BJ (cell line): ENCODE measurements around the gene HSD17B1. TPM values are rescaled to one million over a fixed set of nuclear protein-coding genes. Genes with fewer than 3 reads are reported as not detected.

ENCODE experiments used
- CTCF ChIA-PET: fragments of 350-600 bp; formaldehyde crosslinking; extraction: SDS; loops from one replicate; lab custom pipeline; 2021; ENCODE audit warnings: antibody characterized with exemption, inconsistent platforms; lab: Yijun Ruan, JAX
- POLR2A ChIA-PET: fragments of 300-600 bp; sonication (Branson Sonifier 250); formaldehyde crosslinking; extraction: SDS; loops from one replicate; lab custom pipeline; 2021; ENCODE audit warnings: antibody characterized with exemption; lab: Charles Lee
- DNase-seq: peaks from one replicate; pipeline ENCODE4 v3.0.0-alpha.2; 2011; ENCODE audit warnings: low read depth
- H3K27me3 ChIP-seq: 2 replicates; pipeline ENCODE4 v1.6.0; 2011; ENCODE audit warnings: low read length; ENCODE audit not compliant: control insufficient read depth, insufficient read depth
- H3K36me3 ChIP-seq: 2 replicates; pipeline ENCODE4 v1.5.1; 2011; ENCODE audit warnings: low read length; ENCODE audit not compliant: control insufficient read depth, insufficient read depth
- H3K4me3 ChIP-seq: 2 replicates; pipeline ENCODE4 v1.5.1; 2011; ENCODE audit warnings: low read depth, mild to moderate bottlenecking, control low read depth, low read length
- CTCF ChIP-seq: IDR thresholded peaks from 2 replicates; pipeline ENCODE4 v1.5.1; 2011; ENCODE audit warnings: low read depth, mild to moderate bottlenecking, control low read depth, inconsistent platforms, low read length, moderate library complexity; ENCODE audit not compliant: insufficient read depth
- polyA plus RNA-seq: library from polyadenylated mRNA; depleted of rRNA; stranded (reverse); fragments of >200 nt; gene quantifications from 2 replicates; pipeline ENCODE4 v1.2.3, GENCODE V29; 2011

Gene HSD17B1
- polyA plus RNA-seq, 1 experiment: 0.49 TPM

- Histone ChIP-seq H3K36me3 (peaks cover 14% of the 10 kb centered on the region), H3K4me3 (no peak overlapping the region), H3K27me3 (no peaks in the 10 kb centered on the region)
- no peak for DNase-seq
- no peak for TF ChIP-seq CTCF
- ChIA-PET CTCF (interaction anchor here (0.7 to 1.1 kb wide), 3 partner anchors 8 to 10 kb away, joined by 3 to 6 read pairs (median 4); no protein-coding TSS in a partner anchor), POLR2A (no interaction called here)
Measured at GRCh38 chr17:42509841-42510240, 42.9 kb upstream of the HSD17B1 start.

GRCh38 chr17:42512246-42512645 is 40.5 kb upstream of the HSD17B1 start:
- peaks cover 14% of the 10 kb centered on the region for H3K36me3 ChIP-seq
- ChIA-PET POLR2A (no interaction called here), CTCF (interaction anchor here (1.3 to 1.7 kb wide), 3 partner anchors 12 to 84 kb away, joined by 4 read pairs; no protein-coding TSS in a partner anchor)
- DNase-seq: no peak
- TF ChIP-seq CTCF: no peak
- no peaks in the 10 kb centered on the region for H3K27me3 ChIP-seq
- H3K4me3 ChIP-seq: no peak overlapping the region

- Histone ChIP-seq H3K27me3 (no peaks in the 10 kb centered on the region), H3K4me3 (no peak overlapping the region), H3K36me3 (peaks cover 12% of the 10 kb centered on the region)
- no peak for DNase-seq
- POLR2A ChIA-PET: no interaction called here
- TF ChIP-seq CTCF: no peak
- CTCF ChIA-PET: interaction anchor here (0.6 to 1.7 kb wide), 4 partner anchors 12 to 203 kb away, joined by 3 to 4 read pairs (median 4); no protein-coding TSS in a partner anchor
Measured at GRCh38 chr17:42512733-42513251, 39.9 kb upstream of the HSD17B1 start.

DNA sequence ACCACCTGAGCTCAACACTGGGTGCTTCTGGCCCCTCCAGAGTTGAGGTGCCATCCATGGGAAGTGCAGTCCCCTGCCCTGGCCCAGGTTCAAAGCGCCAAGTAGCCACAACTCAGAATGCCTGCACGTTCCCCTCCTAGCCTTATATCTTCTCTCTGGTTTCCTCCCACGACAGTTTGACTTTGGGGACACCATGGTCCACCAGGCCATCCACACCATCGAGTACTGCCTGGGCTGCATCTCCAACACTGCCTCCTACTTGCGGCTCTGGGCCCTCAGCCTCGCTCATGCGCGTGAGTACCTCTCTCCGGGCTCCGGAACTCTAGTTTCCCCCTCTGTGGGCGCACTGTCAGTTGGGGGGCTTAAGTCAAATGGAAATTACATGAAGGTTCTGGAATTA is 39.0 kb upstream of the HSD17B1 start:
- no peak for DNase-seq
- POLR2A ChIA-PET: no interaction called here
- Histone ChIP-seq H3K27me3 (no peaks in the 10 kb centered on the region), H3K36me3 (peaks cover 12% of the 10 kb centered on the region), H3K4me3 (no peak overlapping the region)
- TF ChIP-seq CTCF: no peak
- CTCF ChIA-PET: interaction anchor here (1.1 to 7.9 kb wide), 4 partner anchors 14 to 188 kb away, joined by 3 to 90 read pairs (median 6); no protein-coding TSS in a partner anchor

DNA sequence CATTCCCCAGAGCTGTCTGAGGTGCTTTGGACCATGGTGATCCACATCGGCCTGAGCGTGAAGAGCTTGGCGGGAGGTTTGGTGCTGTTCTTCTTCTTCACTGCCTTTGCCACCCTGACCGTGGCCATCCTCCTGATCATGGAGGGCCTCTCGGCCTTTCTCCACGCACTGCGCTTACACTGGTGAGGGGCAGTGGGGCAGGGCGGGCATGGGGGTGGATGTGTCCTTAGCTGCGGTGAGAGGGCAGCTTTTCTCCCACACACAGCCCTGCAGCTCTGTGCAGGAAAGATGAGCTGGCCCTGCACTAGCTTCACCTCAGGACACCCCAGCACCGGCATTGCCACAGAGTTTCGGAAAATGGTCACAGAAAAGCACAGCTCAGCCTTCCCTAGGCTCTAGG is 38.4 kb upstream of the HSD17B1 start:
- no peak overlapping the region for H3K4me3 ChIP-seq
- ChIA-PET CTCF (interaction anchor here (1.0 to 7.9 kb wide), 6 partner anchors 13 to 189 kb away, joined by 3 to 90 read pairs (median 4); no protein-coding TSS in a partner anchor), POLR2A (no interaction called here)
- H3K27me3 ChIP-seq: no peaks in the 10 kb centered on the region
- peaks cover 9% of the 10 kb centered on the region for H3K36me3 ChIP-seq
- DNase-seq: no peak
- no peak for TF ChIP-seq CTCF
